ENCODE data around the gene RAI1.

DNA sequence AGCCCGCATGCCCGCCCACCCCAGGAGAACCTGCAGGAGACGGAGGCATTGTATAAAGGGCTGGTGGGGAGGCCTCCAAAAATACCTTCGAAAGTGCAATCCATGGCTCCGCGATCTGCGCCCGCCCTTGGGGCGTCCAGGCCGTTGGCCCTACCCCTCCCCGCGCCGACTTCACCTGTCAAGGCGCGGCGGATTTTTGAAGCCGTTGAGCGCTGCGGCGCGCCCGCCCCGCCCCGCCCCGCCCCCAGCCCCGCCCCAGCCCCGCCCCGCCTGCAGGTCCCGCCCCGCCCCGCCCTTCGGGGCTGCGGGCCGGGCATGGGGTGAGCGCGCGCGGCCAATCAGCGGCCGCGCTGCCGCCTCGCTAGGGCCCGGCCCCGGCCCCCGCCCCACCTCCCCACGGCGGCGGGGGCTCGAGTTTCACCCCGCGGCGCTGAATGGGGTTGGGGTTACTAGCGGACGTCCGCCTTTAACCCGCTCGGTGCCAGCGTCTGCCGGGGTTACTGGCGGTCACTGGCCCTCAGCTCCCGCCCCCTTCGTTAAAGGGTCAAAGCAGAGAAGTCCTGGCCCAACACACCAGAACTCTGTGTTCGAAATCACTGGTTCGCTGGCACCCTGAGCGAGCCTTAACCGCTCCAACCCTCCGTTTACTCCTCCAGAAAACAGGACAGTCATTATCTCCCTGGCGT lies 142.3 kb downstream of the RAI1 start:
- TF ChIP-seq POLR2A (IDR thresholded peaks at IDR 0.05): no peak
- TF ChIP-seq, protein P1, sequence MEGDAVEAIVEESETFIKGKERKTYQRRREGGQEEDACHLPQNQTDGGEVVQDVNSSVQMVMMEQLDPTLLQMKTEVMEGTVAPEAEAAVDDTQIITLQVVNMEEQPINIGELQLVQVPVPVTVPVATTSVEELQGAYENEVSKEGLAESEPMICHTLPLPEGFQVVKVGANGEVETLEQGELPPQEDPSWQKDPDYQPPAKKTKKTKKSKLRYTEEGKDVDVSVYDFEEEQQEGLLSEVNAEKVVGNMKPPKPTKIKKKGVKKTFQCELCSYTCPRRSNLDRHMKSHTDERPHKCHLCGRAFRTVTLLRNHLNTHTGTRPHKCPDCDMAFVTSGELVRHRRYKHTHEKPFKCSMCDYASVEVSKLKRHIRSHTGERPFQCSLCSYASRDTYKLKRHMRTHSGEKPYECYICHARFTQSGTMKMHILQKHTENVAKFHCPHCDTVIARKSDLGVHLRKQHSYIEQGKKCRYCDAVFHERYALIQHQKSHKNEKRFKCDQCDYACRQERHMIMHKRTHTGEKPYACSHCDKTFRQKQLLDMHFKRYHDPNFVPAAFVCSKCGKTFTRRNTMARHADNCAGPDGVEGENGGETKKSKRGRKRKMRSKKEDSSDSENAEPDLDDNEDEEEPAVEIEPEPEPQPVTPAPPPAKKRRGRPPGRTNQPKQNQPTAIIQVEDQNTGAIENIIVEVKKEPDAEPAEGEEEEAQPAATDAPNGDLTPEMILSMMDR (IDR thresholded peaks at IDR 0.05 in 8 of 11, conservative IDR thresholded peaks at IDR 0.05 in 3 of 11): no peak

Measured in spleen (tissue), 7 donors.